ENCODE data around the gene RASL11A. TPM values are rescaled to one million over a fixed set of nuclear protein-coding genes. Genes with fewer than 3 reads are reported as not detected.

Gene RASL11A
- total and polyA plus RNA-seq, 2 of the 8 experiments (the other 6 are each of a cell fraction or from before 2014, with no cell fraction given) = 2.9 to 6.8 TPM

GRCh38 chr13:27229642-27230041 is 41.0 kb upstream of the RASL11A start:
- Histone ChIP-seq H2BK15ac (ENCODE audit: low read length) (no peak overlapping the region), H3K23me2 (ENCODE audit: low read depth, low read length) (no peaks in the 10 kb centered on the region), H2BK20ac (ENCODE audit: low read length) (no peak overlapping the region), H3K79me1 (ENCODE audit: low read depth, low read length) (no peaks in the 10 kb centered on the region), H2BK5ac (ENCODE audit: low read depth, low read length) (no peak overlapping the region), H3K14ac (ENCODE audit: insufficient read length) (no peak overlapping the region), H3K4me1 (replicated peaks in 1 of 4; ENCODE audit: control insufficient read depth in 3 of 4, insufficient read depth in 4 of 4, low read length in 3 of 4) (no peaks in the 10 kb centered on the region), H3K56ac (replicated peaks; ENCODE audit: insufficient read length, low read depth, low read length) (no peak overlapping the region), H2AFZ (ENCODE audit: low read length) (no peak overlapping the region), H3K4me3 (ENCODE audit: extremely low read depth in 1 of 4, insufficient read depth in 2 of 4, low read depth in 3 of 4, low read length in 4 of 4) (no peak overlapping the region), H3K79me2 (ENCODE audit: control insufficient read depth in 1 of 2, insufficient read depth in 2 of 2, low read length in 2 of 2) (no peaks in the 10 kb centered on the region), H3K4ac (replicated peaks; ENCODE audit: insufficient read length, low read depth, low read length) (no peak overlapping the region), H3K9ac (replicated peaks in 1 of 4; ENCODE audit: extremely low read depth in 1 of 4, low read depth in 3 of 4, low read length in 3 of 4) (no peak overlapping the region), H4K20me1 (replicated peaks in 1 of 2; ENCODE audit: control insufficient read depth in 1 of 2, insufficient read depth in 2 of 2, low read length in 2 of 2) (no peaks in the 10 kb centered on the region), H3K18ac (ENCODE audit: extremely low read depth, low read length) (no peak overlapping the region), H3K36me3 (ENCODE audit: control insufficient read depth in 2 of 4, insufficient read depth in 4 of 4, low read length in 3 of 4) (no peaks in the 10 kb centered on the region), H2BK12ac (ENCODE audit: low read depth, low read length) (no peak overlapping the region), H3K27ac (ENCODE audit: low read depth, low read length) (no peak overlapping the region), H3K27me3 (replicated peaks in 1 of 4; ENCODE audit: control insufficient read depth in 3 of 4, extremely low read depth in 1 of 4, insufficient read depth in 3 of 4, low read length in 3 of 4) (no peaks in the 10 kb centered on the region), H3K23ac (ENCODE audit: insufficient read length) (no peak overlapping the region), H2AK5ac (ENCODE audit: low read depth, low read length) (no peak overlapping the region), H4K91ac (replicated peaks; ENCODE audit: insufficient read length, low read length) (no peak overlapping the region), H4K5ac (ENCODE audit: insufficient read length, low read depth, low read length) (no peak overlapping the region), H2BK120ac (replicated peaks; ENCODE audit: low read depth, low read length) (no peak overlapping the region), H3K9me3 (ENCODE audit: insufficient read depth in 2 of 2, low read depth in 1 of 2, low read length in 1 of 2) (no peaks in the 10 kb centered on the region), H4K8ac (ENCODE audit: extremely low read depth, insufficient read depth, low read length) (no peak overlapping the region), H3K4me2 (ENCODE audit: insufficient read depth in 1 of 2, low read depth in 2 of 2, low read length in 2 of 2) (no peak overlapping the region)
- CTCF ChIA-PET (ENCODE audit: partially characterized antibody) = no interaction called here
- WGBS, 2 experiments (ENCODE audit: extremely low coverage in 1 of 2, insufficient coverage in 1 of 2, insufficient read length in 1 of 2, insufficient replicate concordance in 2 of 2, low coverage in 1 of 2, low lambda C conversion rate in 2 of 2, missing lambda C conversion rate in 1 of 2) = 82% methylated on average over 3 of the region's 3 CpGs; no CpG with 5 or more reads in 1 of the 2 experiments
- POLR2A ChIA-PET (ENCODE audit: partially characterized antibody) = no interaction called here
- FAIRE-seq (no peak), DNase-seq (ENCODE audit: low read depth in 1 of 2, low spot score in 2 of 2) (no peak)
- no peak for TF ChIP-seq POLR2AphosphoS5 (IDR thresholded peaks at IDR 0.05; ENCODE audit: low read depth, low read length)
- no peak for TF ChIP-seq BRCA1 (IDR thresholded peaks at IDR 0.05; ENCODE audit: low read depth, low read length)
- TF ChIP-seq NRF1 (IDR thresholded peaks at IDR 0.05; ENCODE audit: low read depth, low read length) = no peak
- TF ChIP-seq GABPA (IDR thresholded peaks at IDR 0.05; ENCODE audit: borderline replicate concordance, insufficient read depth, low read length) = no peak
- TF ChIP-seq MAFK (IDR thresholded peaks at IDR 0.05; ENCODE audit: low read depth, low read length) = no peak
- TF ChIP-seq ASH2L (IDR thresholded peaks at IDR 0.05; ENCODE audit: low read length) = no peak
- TF ChIP-seq CBX8 (IDR thresholded peaks at IDR 0.05; ENCODE audit: borderline replicate concordance, low read depth, low read length) = no peak
- no peak for TF ChIP-seq SP1 (IDR thresholded peaks at IDR 0.05; ENCODE audit: low read depth, low read length)
- TF ChIP-seq CTCF (IDR thresholded peaks at IDR 0.05; ENCODE audit: control extremely low read depth in 1 of 3, insufficient read depth in 1 of 3, low read depth in 1 of 3, low read length in 3 of 3) = no peak
- no peak for TF ChIP-seq TAF1 (IDR thresholded peaks at IDR 0.05; ENCODE audit: low read depth, low read length)
- no peak for TF ChIP-seq GTF2F1 (IDR thresholded peaks at IDR 0.05; ENCODE audit: borderline replicate concordance, low read depth, low read length)
- no peak for TF ChIP-seq KDM4A (IDR thresholded peaks at IDR 0.05; ENCODE audit: low read depth, low read length, severe bottlenecking)
- TF ChIP-seq KDM1A (IDR thresholded peaks at IDR 0.05; ENCODE audit: borderline replicate concordance, low read length) = no peak

All from H1 (cell line).